Spleen (tissue), 11 donors: ENCODE measurements around the gene PLCH1. TPM values are rescaled to one million over a fixed set of nuclear protein-coding genes. Genes with fewer than 3 reads are reported as not detected.

Source experiments
- DNase-seq: peaks from one replicate; pipeline ENCODE4 v3.0.0-alpha.2; 2020
- H3K27ac ChIP-seq, 8 donors: fragments of 200-600 bp; sonication (generic) in 7 of 8; 1 replicate in 4 of 8; 2 replicates in 4 of 8; pipeline versions ENCODE4 v1.5.0 to v1.8.0; 2016 to 2021; ENCODE audit warnings: inconsistent platforms in 4 of 8, mild to moderate bottlenecking in 4 of 8, moderate library complexity in 1 of 8
- H3K27me3 ChIP-seq, 7 donors: fragments of 200-600 bp; sonication (generic) in 6 of 7; replicated peaks in 1 of 7; 1 replicate in 4 of 7; 2 replicates in 3 of 7; pipeline versions ENCODE4 v1.5.0 to v1.8.0; 2016 to 2021; ENCODE audit warnings: inconsistent platforms in 3 of 7, mild to moderate bottlenecking in 1 of 7
- H3K36me3 ChIP-seq, 6 donors: fragments of 200-600 bp; sonication (generic) in 5 of 6; 1 replicate in 4 of 6; 2 replicates in 2 of 6; pipeline versions ENCODE4 v1.5.0 to v1.8.0; 2016 to 2021; ENCODE audit warnings: inconsistent platforms in 2 of 6
- H3K4me1 ChIP-seq, 6 donors: fragments of 200-600 bp; sonication (generic) in 5 of 6; 1 replicate in 3 of 6; 2 replicates in 3 of 6; pipeline versions ENCODE4 v1.5.0 to v1.8.0; 2016 to 2021; ENCODE audit warnings: inconsistent platforms in 3 of 6
- H3K4me3 ChIP-seq, 8 donors: fragments of 200-600 bp; sonication (generic) in 7 of 8; 1 replicate in 4 of 8; 2 replicates in 4 of 8; pipeline versions ENCODE4 v1.5.0 to v1.8.0; 2016 to 2021; ENCODE audit warnings: inconsistent platforms in 4 of 8, mild to moderate bottlenecking in 4 of 8, moderate library complexity in 2 of 8
- H3K9me3 ChIP-seq, 8 donors: fragments of 200-600 bp; sonication (generic) in 7 of 8; 1 replicate in 4 of 8; 2 replicates in 4 of 8; pipeline versions ENCODE4 v1.5.0 to v1.8.0; 2016 to 2021; ENCODE audit warnings: inconsistent platforms in 4 of 8
- POLR2A ChIP-seq, 3 donors: fragments of 450-650 bp; IDR thresholded peaks; one replicate each; pipeline ENCODE4 v1.5.1; 2017; ENCODE audit warnings: antibody characterized with exemption in 3 of 3, mild to moderate bottlenecking in 1 of 3
- POLR2AphosphoS5 ChIP-seq, 3 donors: sonication (generic); formaldehyde crosslinking; IDR thresholded peaks; one replicate each; pipeline ENCODE4 v1.5.1; 2017; ENCODE audit warnings: antibody characterized with exemption in 3 of 3
- WGBS, 5 donors: extraction: QIAGEN DNeasy Blood & Tissue Kit in 3 of 5; methylation state at CpG; one replicate each; pipeline versions ENCODE4 v1.1.5 to v1.1.7; 2013 to 2018; 5-methylcytosine and 5-hydroxymethylcytosine counted together
- intact Hi-C: fragments of 100-400 bp; cut with DNase I; formaldehyde crosslinking; loops from one replicate; pipeline ENCODE4 v1.15.0; 2023; ENCODE audit warnings: low total_unique reads
- polyA plus RNA-seq, 3 donors: library from polyadenylated mRNA; stranded (reverse); fragments of 200-250 nt; gene quantifications; one replicate each; pipeline ENCODE4 v1.2.1, GENCODE V29; 2013
- small RNA-seq, 4 donors: library from RNA; depleted of rRNA; stranded (forward); fragments of <200 nt; gene quantifications; one replicate each; pipeline ENCODE3, GENCODE V24; 2016
- total RNA-seq, 7 donors: library from RNA; depleted of rRNA in 3 of 7; stranded (reverse); fragments of >200 nt in 3 of 7; fragmentation: NEBNext Ultra II Directional in 4 of 7; extraction: Animal tissue kit (Norgen Biotek cat#: 25700) in 4 of 7; gene quantifications; one replicate each; pipeline versions ENCODE4 v1.1.0 to v1.2.1, GENCODE V29; 2016 to 2021
- TF ChIP-seq, protein P1 (sequence below), 11 experiments: fragments of 200-600 bp in 7 of 11; fragments of 450-650 bp in 4 of 11; sonication (generic) in 4 of 11; IDR thresholded peaks in 8 of 11; conservative IDR thresholded peaks in 3 of 11; 1 replicate in 7 of 11; 2 replicates in 4 of 11; pipeline versions ENCODE4 v1.4.0 to v1.8.0; 2016 to 2021; ENCODE audit warnings: antibody characterized with exemption in 11 of 11, inconsistent platforms in 4 of 11, mild to moderate bottlenecking in 1 of 11
- donor health status: healthy with polysubstance abuse.
- donor health status: DM: no; HTN: no; CAD: no; lungs with moderate emphysema.
- donor health status: DM: no; HTN: no; CAD: no.
- donor health status: Bipolar disorder and iron deficiency.
- donor health status: healthy.
- donor health status: DM: no; HTN: no; CAD: no.
- donor health status: DM: yes; HTN: yes; CAD: no.

PLCH1 gene
- total and polyA plus RNA-seq, 10 donors = 0.02 to 0.37 (median 0.13) TPM; not detected in 1

DNA sequence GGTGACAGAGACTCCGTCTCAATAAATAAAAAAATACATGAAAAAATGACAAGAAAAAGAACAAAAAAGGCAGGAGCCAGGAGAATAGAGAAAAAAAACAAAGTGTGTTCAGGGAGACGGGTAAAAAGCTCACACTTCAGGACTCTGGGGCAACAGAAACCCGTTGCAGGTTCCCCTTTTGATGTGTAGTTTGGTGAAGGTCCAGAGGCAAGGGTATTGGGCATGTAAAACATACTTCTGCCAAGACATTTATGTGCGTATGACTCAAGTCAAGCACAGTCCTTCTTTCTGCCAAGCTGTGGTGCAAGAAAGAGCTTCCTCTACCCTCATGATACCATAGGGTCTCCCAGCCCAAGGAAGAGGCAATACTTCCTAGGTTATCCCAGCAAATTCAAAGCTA lies 418.0 kb downstream of the PLCH1 start:
- DNase-seq = no peak
- no peaks in the 10 kb centered on the region for H3K36me3 ChIP-seq
- H3K4me1 ChIP-seq = no peaks in the 10 kb centered on the region
- H3K27ac ChIP-seq = no peak overlapping the region
- intact Hi-C loops = loop anchor here (10.0 kb wide), 2 partner anchors 372 to 572 kb away; no protein-coding TSS in a partner anchor
- H3K27me3 ChIP-seq = no peaks in the 10 kb centered on the region
- no peak overlapping the region for H3K4me3 ChIP-seq
- WGBS, 5 donors = 49 to 76% (median 59%) methylated on average over 4 of the region's 4 CpGs
- H3K9me3 ChIP-seq = no peaks in the 10 kb centered on the region
- TF ChIP-seq, protein P1, sequence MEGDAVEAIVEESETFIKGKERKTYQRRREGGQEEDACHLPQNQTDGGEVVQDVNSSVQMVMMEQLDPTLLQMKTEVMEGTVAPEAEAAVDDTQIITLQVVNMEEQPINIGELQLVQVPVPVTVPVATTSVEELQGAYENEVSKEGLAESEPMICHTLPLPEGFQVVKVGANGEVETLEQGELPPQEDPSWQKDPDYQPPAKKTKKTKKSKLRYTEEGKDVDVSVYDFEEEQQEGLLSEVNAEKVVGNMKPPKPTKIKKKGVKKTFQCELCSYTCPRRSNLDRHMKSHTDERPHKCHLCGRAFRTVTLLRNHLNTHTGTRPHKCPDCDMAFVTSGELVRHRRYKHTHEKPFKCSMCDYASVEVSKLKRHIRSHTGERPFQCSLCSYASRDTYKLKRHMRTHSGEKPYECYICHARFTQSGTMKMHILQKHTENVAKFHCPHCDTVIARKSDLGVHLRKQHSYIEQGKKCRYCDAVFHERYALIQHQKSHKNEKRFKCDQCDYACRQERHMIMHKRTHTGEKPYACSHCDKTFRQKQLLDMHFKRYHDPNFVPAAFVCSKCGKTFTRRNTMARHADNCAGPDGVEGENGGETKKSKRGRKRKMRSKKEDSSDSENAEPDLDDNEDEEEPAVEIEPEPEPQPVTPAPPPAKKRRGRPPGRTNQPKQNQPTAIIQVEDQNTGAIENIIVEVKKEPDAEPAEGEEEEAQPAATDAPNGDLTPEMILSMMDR (IDR thresholded peaks at IDR 0.05 in 8 of 11, conservative IDR thresholded peaks at IDR 0.05 in 3 of 11) = no peak
- no peak for TF ChIP-seq POLR2AphosphoS5 (IDR thresholded peaks at IDR 0.05)
- TF ChIP-seq POLR2A (IDR thresholded peaks at IDR 0.05) = no peak

DNA sequence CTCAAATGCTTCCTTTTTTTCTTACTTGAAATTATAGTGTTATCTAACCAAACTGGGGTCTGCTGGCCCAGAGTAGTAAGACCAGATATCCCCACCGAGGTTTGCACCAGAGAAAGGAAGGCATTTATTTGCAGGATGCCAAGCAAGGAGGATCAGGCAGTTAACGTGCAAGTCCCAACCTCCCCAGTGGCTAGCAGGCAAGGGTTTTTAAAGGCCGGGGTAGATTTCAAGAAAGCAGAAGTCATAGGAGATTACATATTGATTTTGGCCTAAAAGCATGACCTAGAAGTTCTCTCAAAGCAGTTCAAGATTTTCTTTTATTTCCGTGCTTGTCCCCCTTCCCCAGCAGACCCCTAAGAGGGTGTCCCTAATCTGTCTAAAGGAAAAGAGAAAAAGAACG lies 418.6 kb downstream of the PLCH1 start:
- Histone ChIP-seq H3K4me1 (no peaks in the 10 kb centered on the region), H3K9me3 (no peaks in the 10 kb centered on the region), H3K36me3 (no peaks in the 10 kb centered on the region), H3K27ac (no peak overlapping the region), H3K27me3 (no peaks in the 10 kb centered on the region), H3K4me3 (no peak overlapping the region)
- TF ChIP-seq POLR2A (IDR thresholded peaks at IDR 0.05) = no peak
- TF ChIP-seq POLR2AphosphoS5 (IDR thresholded peaks at IDR 0.05) = no peak
- TF ChIP-seq, protein P1 (IDR thresholded peaks at IDR 0.05 in 8 of 11, conservative IDR thresholded peaks at IDR 0.05 in 3 of 11) = no peak
- no peak for DNase-seq
- WGBS, 5 donors = 55 to 86% (median 72%) methylated on average over 5 of the region's 5 CpGs
- intact Hi-C loops = loop anchor here (10.0 kb wide), 2 partner anchors 371 to 571 kb away; no protein-coding TSS in a partner anchor

Small RNA genes within 50 kb of the gene (small RNA-seq; reads per million reads assigned to genes)
- 0 reads per million in 4 donors for gene AC108729.3
- gene RN7SL715P = 0 reads per million in 4 donors

Other genes starting within 250 kb of the PLCH1 start
- 1 to 10 TPM; 1.6 to 6.0 (median 2.2) TPM for gene C3orf33, start 61.2 kb upstream of the PLCH1 start, total RNA-seq
- gene C3orf33, start 61.2 kb upstream of the PLCH1 start, polyA plus RNA-seq = 1 to 10 TPM; 1.5 to 2.9 (median 1.8) TPM
- gene SLC33A1, start 109.4 kb upstream of the PLCH1 start, total RNA-seq = 10 to 100 TPM; 23.4 to 37.4 (median 26.8) TPM
- 1 to 10 TPM; 5.0 to 6.7 (median 6.6) TPM for gene SLC33A1, start 109.4 kb upstream of the PLCH1 start, polyA plus RNA-seq
- gene GMPS, start 125.6 kb upstream of the PLCH1 start, total RNA-seq = 10 to 100 TPM; 32.3 to 47.4 (median 39.8) TPM
- gene GMPS, start 125.6 kb upstream of the PLCH1 start, polyA plus RNA-seq = 10 to 100 TPM; 10.8 to 18.1 (median 16.4) TPM